OCI-LY1 (cell line): ENCODE results near the gene IRS2.

Experiments
- H2AFZ ChIP-seq: fragments of 200-600 bp; sonication (generic), shearing (Covaris generic); 2 replicates; pipeline ENCODE4 v1.6.0; 2014; ENCODE audit warnings: antibody characterized with exemption, mild to moderate bottlenecking, low read length
- H3F3A ChIP-seq: fragments of 200-600 bp; sonication (generic), shearing (Covaris generic); 2 replicates; pipeline ENCODE4 v1.6.0; 2014; ENCODE audit warnings: mild to moderate bottlenecking, antibody characterized with exemption, low read length, moderate library complexity; ENCODE audit not compliant: insufficient read depth
- H3K27ac ChIP-seq: fragments of 200-600 bp; sonication (generic); 2 replicates; pipeline ENCODE4 v1.5.1; 2014; ENCODE audit warnings: low read length, mixed run types, mild to moderate bottlenecking, low read depth; ENCODE audit not compliant: poor library complexity, severe bottlenecking
- H3K27me3 ChIP-seq: fragments of 200-600 bp; sonication (generic); 2 replicates; pipeline ENCODE4 v1.6.0; 2014; ENCODE audit warnings: antibody characterized with exemption, mild to moderate bottlenecking, low read length, moderate library complexity; ENCODE audit not compliant: insufficient read depth
- H3K36me3 ChIP-seq: fragments of 200-600 bp; sonication (generic); 2 replicates; pipeline ENCODE4 v1.6.1; 2014; ENCODE audit warnings: mild to moderate bottlenecking, antibody characterized with exemption, low read length, moderate library complexity, mixed read lengths; ENCODE audit not compliant: insufficient read depth
- H3K4me1 ChIP-seq: fragments of 200-600 bp; sonication (generic); 2 replicates; pipeline ENCODE4 v1.5.1; 2014; ENCODE audit warnings: mild to moderate bottlenecking, low read length, moderate library complexity; ENCODE audit not compliant: insufficient read depth, severe bottlenecking
- H3K4me2 ChIP-seq: fragments of 200-600 bp; sonication (generic), shearing (Covaris generic); 2 replicates; pipeline ENCODE4 v1.6.1; 2014; ENCODE audit warnings: low read length
- H3K4me3 ChIP-seq: fragments of 200-600 bp; sonication (generic); 2 replicates; pipeline ENCODE4 v1.5.1; 2014; ENCODE audit warnings: low read length, low read depth, mild to moderate bottlenecking, mixed read lengths; ENCODE audit not compliant: poor library complexity, severe bottlenecking
- H3K79me2 ChIP-seq: fragments of 200-600 bp; shearing (Covaris generic); 2 replicates; pipeline ENCODE4 v1.6.1; 2016; ENCODE audit warnings: mixed run types, low read length, mixed read lengths; ENCODE audit not compliant: insufficient read depth
- H3K9ac ChIP-seq: fragments of 200-600 bp; sonication (generic), shearing (Covaris generic); 2 replicates; pipeline ENCODE4 v1.6.1; 2014; ENCODE audit warnings: mild to moderate bottlenecking, low read length, mixed read lengths
- H3K9me2 ChIP-seq: fragments of 200-600 bp; sonication (generic), shearing (Covaris generic); 2 replicates; pipeline ENCODE4 v1.6.1; 2014; ENCODE audit warnings: low read depth, mild to moderate bottlenecking, low read length, mixed read lengths
- H3K9me3 ChIP-seq: fragments of 200-600 bp; shearing (Covaris generic); 2 replicates; pipeline ENCODE4 v1.6.1; 2014; ENCODE audit warnings: low read length, mixed read lengths
- H4K20me1 ChIP-seq: fragments of 200-600 bp; sonication (generic), shearing (Covaris generic); 2 replicates; pipeline ENCODE4 v1.6.0; 2016; ENCODE audit warnings: mild to moderate bottlenecking, low read length; ENCODE audit not compliant: insufficient read depth
- CTCF ChIP-seq: fragments of 200-600 bp; sonication (generic), shearing (Covaris generic); IDR thresholded peaks from 2 replicates; pipeline ENCODE4 v1.5.1; 2017; ENCODE audit warnings: mild to moderate bottlenecking, antibody characterized with exemption, low read length, moderate library complexity, mixed read lengths
- EZH2 ChIP-seq: fragments of 200-600 bp; sonication (generic), shearing (Covaris generic); IDR thresholded peaks from 2 replicates; pipeline ENCODE4 v1.8.0; 2017; ENCODE audit warnings: borderline replicate concordance, mixed run types, mild to moderate bottlenecking, antibody characterized with exemption, low read length, moderate library complexity, mixed read lengths

Gene IRS2

GRCh38 chr13:109703250-109703649 lies 83.1 kb downstream of the IRS2 start:
- H4K20me1 ChIP-seq = no peaks in the 10 kb centered on the region
- no peaks in the 10 kb centered on the region for H3K4me1 ChIP-seq
- TF ChIP-seq CTCF = no peak
- TF ChIP-seq EZH2 = no peak
- H3K27ac ChIP-seq = no peak overlapping the region
- H3K4me3 ChIP-seq = no peak overlapping the region
- H3K36me3 ChIP-seq = no peaks in the 10 kb centered on the region
- H3K27me3 ChIP-seq = peaks cover 6% of the 10 kb centered on the region; the same call in 1 of the 2 replicates
- no peaks in the 10 kb centered on the region for H3K79me2 ChIP-seq
- no peaks in the 10 kb centered on the region for H3K9me2 ChIP-seq
- no peaks in the 10 kb centered on the region for H3F3A ChIP-seq
- H3K9ac ChIP-seq = no peak overlapping the region
- H3K9me3 ChIP-seq = no peaks in the 10 kb centered on the region
- no peak overlapping the region for H3K4me2 ChIP-seq
- no peak overlapping the region for H2AFZ ChIP-seq
